Measurements from ENCODE around the gene XXYLT1.

The XXYLT1 gene

DNA sequence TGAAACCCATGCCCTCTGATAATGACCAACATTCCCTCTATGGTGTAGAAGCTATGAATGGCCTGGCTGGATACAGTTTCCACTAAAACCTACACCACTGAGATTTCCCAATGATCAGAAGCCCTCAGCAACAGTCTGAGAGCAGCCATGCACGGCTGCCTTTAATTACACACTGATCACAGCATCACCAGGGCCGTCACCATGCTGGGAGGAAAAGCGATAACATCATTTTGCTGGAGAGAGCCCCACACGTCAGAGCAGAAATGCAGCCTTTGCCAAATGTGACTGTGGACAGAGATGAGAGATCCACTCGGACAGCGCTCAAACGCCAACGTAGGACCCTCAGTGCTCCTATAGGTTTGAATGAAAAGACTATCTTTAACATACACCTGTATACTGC lies 135.0 kb downstream of the XXYLT1 start:
- no peaks in the 10 kb centered on the region for H3K27me3 Mint-ChIP-seq (ENCODE audit: low read depth, poor library complexity)
- no peak for DNase-seq
- H3K27ac Mint-ChIP-seq, result peak overlapping the region; percentile 33
- peaks cover 8% of the 10 kb centered on the region for H3K36me3 Mint-ChIP-seq (ENCODE audit: low read depth)
- TF ChIP-seq, protein P1, sequence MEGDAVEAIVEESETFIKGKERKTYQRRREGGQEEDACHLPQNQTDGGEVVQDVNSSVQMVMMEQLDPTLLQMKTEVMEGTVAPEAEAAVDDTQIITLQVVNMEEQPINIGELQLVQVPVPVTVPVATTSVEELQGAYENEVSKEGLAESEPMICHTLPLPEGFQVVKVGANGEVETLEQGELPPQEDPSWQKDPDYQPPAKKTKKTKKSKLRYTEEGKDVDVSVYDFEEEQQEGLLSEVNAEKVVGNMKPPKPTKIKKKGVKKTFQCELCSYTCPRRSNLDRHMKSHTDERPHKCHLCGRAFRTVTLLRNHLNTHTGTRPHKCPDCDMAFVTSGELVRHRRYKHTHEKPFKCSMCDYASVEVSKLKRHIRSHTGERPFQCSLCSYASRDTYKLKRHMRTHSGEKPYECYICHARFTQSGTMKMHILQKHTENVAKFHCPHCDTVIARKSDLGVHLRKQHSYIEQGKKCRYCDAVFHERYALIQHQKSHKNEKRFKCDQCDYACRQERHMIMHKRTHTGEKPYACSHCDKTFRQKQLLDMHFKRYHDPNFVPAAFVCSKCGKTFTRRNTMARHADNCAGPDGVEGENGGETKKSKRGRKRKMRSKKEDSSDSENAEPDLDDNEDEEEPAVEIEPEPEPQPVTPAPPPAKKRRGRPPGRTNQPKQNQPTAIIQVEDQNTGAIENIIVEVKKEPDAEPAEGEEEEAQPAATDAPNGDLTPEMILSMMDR (IDR thresholded peaks at IDR 0.05), result no peak
- H3K4me1 Mint-ChIP-seq, result peaks cover 56% of the 10 kb centered on the region
- H3K9me3 Mint-ChIP-seq, result peaks cover 8% of the 10 kb centered on the region
- no peak overlapping the region for H3K4me3 Mint-ChIP-seq

DNA sequence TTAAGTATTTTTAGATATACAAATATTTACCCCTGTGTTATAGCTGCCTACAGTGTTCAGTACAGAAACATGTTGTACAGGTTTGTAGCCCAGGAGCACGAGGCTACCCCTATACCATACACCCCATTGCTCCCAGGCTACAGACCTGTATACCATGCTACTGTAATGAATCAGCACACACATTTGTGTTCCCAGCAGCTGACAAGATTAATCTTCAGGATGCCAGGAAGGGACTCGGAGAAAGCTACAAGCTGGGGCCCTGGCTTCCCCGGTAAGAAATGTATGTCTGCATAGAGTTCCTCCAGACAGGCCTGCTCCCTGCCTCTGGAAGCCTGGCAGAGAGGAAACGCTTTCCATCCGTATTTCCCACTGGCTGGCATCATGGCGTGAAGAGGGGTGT lies 136.5 kb downstream of the XXYLT1 start:
- peak overlapping the region; percentile 0 for H3K27ac Mint-ChIP-seq
- H3K27me3 Mint-ChIP-seq (ENCODE audit: low read depth, poor library complexity), result no peaks in the 10 kb centered on the region
- TF ChIP-seq, protein P1 (IDR thresholded peaks at IDR 0.05), result no peak
- DNase-seq, result no peak
- H3K36me3 Mint-ChIP-seq (ENCODE audit: low read depth), result peaks cover 3% of the 10 kb centered on the region
- H3K4me1 Mint-ChIP-seq, result peaks cover 66% of the 10 kb centered on the region
- no peaks in the 10 kb centered on the region for H3K9me3 Mint-ChIP-seq
- no peak overlapping the region for H3K4me3 Mint-ChIP-seq

GRCh38 chr3:195133462-195133861 lies 137.5 kb downstream of the XXYLT1 start:
- Mint-ChIP-seq H3K27me3 (ENCODE audit: low read depth, poor library complexity) (no peaks in the 10 kb centered on the region), H3K4me3 (no peak overlapping the region), H3K36me3 (ENCODE audit: low read depth) (peaks cover 7% of the 10 kb centered on the region), H3K4me1 (peaks cover 70% of the 10 kb centered on the region), H3K27ac (peak overlapping the region; percentile 27), H3K9me3 (no peaks in the 10 kb centered on the region)
- TF ChIP-seq, protein P1 (IDR thresholded peaks at IDR 0.05), result no peak
- DNase-seq, result no peak

GRCh38 chr3:195133013-195133412 lies 137.9 kb downstream of the XXYLT1 start:
- DNase-seq, result no peak
- H3K4me3 Mint-ChIP-seq, result no peak overlapping the region
- H3K36me3 Mint-ChIP-seq (ENCODE audit: low read depth), result peaks cover 7% of the 10 kb centered on the region
- H3K27me3 Mint-ChIP-seq (ENCODE audit: low read depth, poor library complexity), result no peaks in the 10 kb centered on the region
- TF ChIP-seq, protein P1 (IDR thresholded peaks at IDR 0.05), result no peak
- H3K9me3 Mint-ChIP-seq, result no peaks in the 10 kb centered on the region
- H3K4me1 Mint-ChIP-seq, result peaks cover 74% of the 10 kb centered on the region
- peak overlapping the region; percentile 61 for H3K27ac Mint-ChIP-seq

DNA sequence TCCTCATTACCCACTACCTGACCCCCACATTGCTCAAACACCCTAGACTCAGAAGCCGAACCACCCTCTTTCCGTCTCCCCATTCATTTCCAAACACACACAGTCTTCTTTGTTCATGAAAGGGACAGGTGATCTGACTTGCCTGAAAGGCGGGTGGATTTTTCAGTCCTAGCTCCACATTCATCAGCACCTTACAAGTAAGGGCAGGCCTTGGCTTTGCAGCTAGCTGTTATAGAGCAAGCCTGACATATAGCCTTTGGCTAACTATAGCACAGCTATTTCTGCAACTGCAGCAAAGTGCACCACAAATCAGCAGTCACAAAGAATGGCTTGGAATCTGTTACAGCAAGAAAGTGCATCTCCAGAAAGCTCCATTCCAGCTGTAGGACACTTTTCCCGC lies 139.8 kb downstream of the XXYLT1 start:
- Mint-ChIP-seq H3K27ac (peak overlapping the region; percentile 9), H3K27me3 (ENCODE audit: low read depth, poor library complexity) (no peaks in the 10 kb centered on the region), H3K4me1 (peaks cover 69% of the 10 kb centered on the region), H3K9me3 (no peaks in the 10 kb centered on the region), H3K4me3 (no peak overlapping the region), H3K36me3 (ENCODE audit: low read depth) (peaks cover 7% of the 10 kb centered on the region)
- TF ChIP-seq, protein P1 (IDR thresholded peaks at IDR 0.05), result no peak
- DNase-seq, result no peak

- TF ChIP-seq, protein P1 (IDR thresholded peaks at IDR 0.05), result no peak
- no peak for DNase-seq
- Mint-ChIP-seq H3K4me1 (peaks cover 62% of the 10 kb centered on the region), H3K4me3 (no peak overlapping the region), H3K27me3 (ENCODE audit: low read depth, poor library complexity) (no peaks in the 10 kb centered on the region), H3K36me3 (ENCODE audit: low read depth) (peaks cover 7% of the 10 kb centered on the region), H3K27ac (peak overlapping the region; percentile 96), H3K9me3 (no peaks in the 10 kb centered on the region)
Observed at GRCh38 chr3:195129644-195130492, 141.1 kb downstream of the XXYLT1 start.

Measured in nephron progenitor cell (in vitro differentiated cells).